Superior temporal gyrus (tissue), 1 donor: Measurements from ENCODE around the gene CDC23.
A peak's percentile ranks its signal among the peaks of the same experiment; 100 is the strongest.

Source experiments
- DNase-seq: peaks from one replicate; pipeline ENCODE4 v3.0.0-alpha.2; 2016; ENCODE audit errors: extremely low spot score

Gene CDC23

GRCh38 chr5:138140268-138140667 is 72.9 kb downstream of the CDC23 start:
- DNase-seq = no peak

- DNase-seq = no peak
Observed at GRCh38 chr5:138139781-138140090, 73.4 kb downstream of the CDC23 start.

GRCh38 chr5:138138949-138139780 is 74.0 kb downstream of the CDC23 start, which contains the start of gene NME5:
Gene NME5, minus strand, starts transcription at chr5:138139428. Its CDS starts 648 bp downstream, at chr5:138138780.
- DNase-seq = peak; percentile 84
